B cell (primary cell): ENCODE results near the gene NXPE3. TPM values are rescaled to one million over a fixed set of nuclear protein-coding genes. Genes with fewer than 3 reads are reported as not detected.
A peak's percentile ranks its signal among the peaks of the same experiment; 100 is the strongest.

Source experiments
- ATAC-seq: fragments of 200-7000 bp; cut with Tn5 transposase; one replicate; pipeline ENCODE4 v1.10.0; 2021; ENCODE audit warnings: low read depth, mild to moderate bottlenecking, moderate number of reproducible peaks, moderate library complexity
- CTCF ChIA-PET: fragments of 350-600 bp; sonication (Branson Sonifier 250); formaldehyde crosslinking; loops from one replicate; lab custom pipeline; 2021; ENCODE audit warnings: antibody characterized with exemption, inconsistent platforms; lab: Charles Lee
- POLR2A ChIA-PET: fragments of 350-600 bp; sonication (Branson Sonifier 250); formaldehyde crosslinking; loops from one replicate; lab custom pipeline; 2021; ENCODE audit warnings: antibody characterized with exemption; lab: Charles Lee
- DNase-seq: peaks from one replicate; pipeline ENCODE4 v3.0.0; 2013
- H2AFZ ChIP-seq: 2 replicates; pipeline ENCODE4 v1.6.1; 2012; ENCODE audit warnings: mild to moderate bottlenecking, low read depth, low read length; ENCODE audit not compliant: insufficient read depth, poor library complexity, severe bottlenecking
- H3K27ac ChIP-seq, 2 donors: 1 replicate in 1 of 2; 2 replicates in 1 of 2; pipeline ENCODE4 v1.5.1; 2012 to 2013; ENCODE audit warnings: low read length in 2 of 2, mild to moderate bottlenecking in 2 of 2, moderate library complexity in 1 of 2
- H3K27me3 ChIP-seq, 4 experiments: fragments of 200-600 bp in 1 of 4; sonication (generic) in 1 of 4; replicated peaks in 1 of 4; 1 replicate in 2 of 4; 2 replicates in 2 of 4; pipeline versions ENCODE4 v1.6.1 to v1.7.0; 2013 to 2016; ENCODE audit warnings: low read length in 3 of 4, mild to moderate bottlenecking in 2 of 4, mixed read lengths in 1 of 4, moderate library complexity in 1 of 4; ENCODE audit not compliant: insufficient read depth in 4 of 4, control insufficient read depth in 3 of 4; ENCODE audit errors: control extremely low read depth in 1 of 4
- H3K36me3 ChIP-seq, 2 experiments: replicated peaks in 1 of 2; 1 replicate in 1 of 2; 2 replicates in 1 of 2; pipeline versions ENCODE4 v1.6.1 to v1.7.1; 2013; ENCODE audit warnings: low read length in 1 of 2; ENCODE audit not compliant: insufficient read depth in 2 of 2, control insufficient read depth in 1 of 2; ENCODE audit errors: control extremely low read depth in 1 of 2, extremely low read depth in 1 of 2
- H3K4me1 ChIP-seq, 2 donors: fragments of 200-600 bp in 1 of 2; sonication (generic) in 1 of 2; 1 replicate in 1 of 2; 2 replicates in 1 of 2; pipeline versions ENCODE4 v1.5.1 to v1.6.1; 2013 to 2017; ENCODE audit warnings: low read length in 2 of 2; ENCODE audit not compliant: control insufficient read depth in 2 of 2, insufficient read depth in 2 of 2
- H3K4me2 ChIP-seq: replicated peaks from 2 replicates; pipeline ENCODE3; 2012; ENCODE audit warnings: mild to moderate bottlenecking, low read depth, low read length; ENCODE audit not compliant: poor library complexity, severe bottlenecking
- H3K4me3 ChIP-seq, 5 experiments: fragments of 200-600 bp in 1 of 5; sonication (generic) in 1 of 5; 1 replicate in 3 of 5; 2 replicates in 2 of 5; pipeline versions ENCODE4 v1.5.1 to v1.7.0; 2011 to 2016; ENCODE audit warnings: low read length in 4 of 5, mild to moderate bottlenecking in 4 of 5, low read depth in 2 of 5, control low read depth in 1 of 5, moderate library complexity in 1 of 5; ENCODE audit not compliant: insufficient read depth in 1 of 5; ENCODE audit errors: control extremely low read depth in 1 of 5, extremely low read depth in 1 of 5
- H3K79me2 ChIP-seq: fragments of 200-600 bp; sonication (generic); one replicate; pipeline ENCODE4 v1.6.0; 2016; ENCODE audit warnings: low read length; ENCODE audit not compliant: control insufficient read depth, insufficient read depth
- H3K9ac ChIP-seq: fragments of 200-600 bp; sonication (generic); 2 replicates; pipeline ENCODE4 v1.6.1; 2017; ENCODE audit warnings: mild to moderate bottlenecking, low read length, moderate library complexity
- H3K9me3 ChIP-seq, 3 donors: one replicate each; pipeline versions ENCODE4 v1.6.1 to v1.7.1; 2013; ENCODE audit warnings: low read length in 2 of 3; ENCODE audit not compliant: control insufficient read depth in 2 of 3, insufficient read depth in 1 of 3; ENCODE audit errors: control extremely low read depth in 1 of 3
- H4K20me1 ChIP-seq: 2 replicates; pipeline ENCODE4 v1.6.0; 2012; ENCODE audit warnings: mild to moderate bottlenecking, low read length; ENCODE audit not compliant: insufficient read depth, control insufficient read depth, poor library complexity, severe bottlenecking
- H3K27ac Mint-ChIP-seq: one replicate; pipeline ENCODE4 v1.8.0; 2021; ENCODE audit warnings: mixed read lengths
- H3K27me3 Mint-ChIP-seq: one replicate; pipeline ENCODE4 v1.8.0; 2021; ENCODE audit warnings: mixed read lengths
- H3K4me1 Mint-ChIP-seq: one replicate; pipeline ENCODE4 v1.8.0; 2021; ENCODE audit warnings: mixed read lengths
- H3K4me3 Mint-ChIP-seq: one replicate; pipeline ENCODE4 v1.8.0; 2021; ENCODE audit warnings: mixed read lengths
- H3K9me3 Mint-ChIP-seq: one replicate; pipeline ENCODE4 v1.8.0; 2022; ENCODE audit warnings: mixed read lengths; ENCODE audit not compliant: insufficient read depth
- EZH2 ChIP-seq: IDR thresholded peaks from 2 replicates; pipeline ENCODE4 v1.6.1; 2012; ENCODE audit warnings: borderline replicate concordance, low read depth, mild to moderate bottlenecking, moderate library complexity, low read length; ENCODE audit not compliant: insufficient read depth, poor library complexity, severe bottlenecking
- WGBS: methylation state at CpG from one replicate; pipeline ENCODE4 v1.1.5; 2013; ENCODE audit warnings: missing lambda C conversion rate; ENCODE audit not compliant: insufficient coverage; 5-methylcytosine and 5-hydroxymethylcytosine counted together
- intact Hi-C: fragments of 100-400 bp; cut with micrococcal nuclease; formaldehyde crosslinking; loops from one replicate; pipeline ENCODE4 v1.10.0; 2022
- polyA plus RNA-seq: library from polyadenylated mRNA; depleted of rRNA; stranded (reverse); fragments of >200 nt; gene quantifications from 2 replicates; pipeline ENCODE4 v1.2.3, GENCODE V29; 2012
- total RNA-seq, 2 donors: library from RNA; stranded (reverse); fragments of 120-200 nt in 1 of 2; gene quantifications; 1 replicate in 1 of 2; 2 replicates in 1 of 2; pipeline versions ENCODE4 v1.2.3 to v1.2.4, GENCODE V29; 2013 to 2022
- TF ChIP-seq, protein P1 (sequence below): fragments of 200-600 bp; IDR thresholded peaks from one replicate; pipeline ENCODE4 v1.8.0; 2022; ENCODE audit warnings: antibody characterized with exemption, mild to moderate bottlenecking

Gene NXPE3
- total and polyA plus RNA-seq, 2 donors (not counting 1 experiment from before 2014, with no cell fraction given): 15.4 to 19.7 TPM

DNA sequence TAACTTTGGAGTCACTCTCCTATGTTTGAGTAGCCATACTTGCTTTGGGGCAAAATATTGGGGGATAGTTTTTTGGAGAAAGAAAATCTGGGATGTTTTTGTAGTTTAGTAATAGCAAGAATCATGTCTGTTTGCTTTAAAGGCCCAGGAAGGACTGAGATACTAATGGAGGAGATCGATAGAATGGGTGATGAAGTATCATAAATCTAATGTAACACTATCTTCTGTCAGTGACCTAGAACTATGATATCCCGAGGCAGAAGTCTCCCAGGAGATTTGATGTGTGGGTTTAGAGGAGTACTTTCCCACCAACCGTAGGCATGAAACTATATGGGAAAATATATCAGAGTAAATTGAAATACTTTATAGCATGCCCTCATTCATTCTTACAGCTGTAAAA is 49.3 kb downstream of the NXPE3 start:
- DNase-seq (no peak), ATAC-seq (no peak)
- H3K4me3 ChIP-seq: peak overlapping the region; percentile 58 to 83 (median 62)
- H3K9me3 ChIP-seq: no peaks in the 10 kb centered on the region
- POLR2A ChIA-PET: interaction anchor here (0.6 to 5.5 kb wide), 6 partner anchors 8 to 141 kb away, joined by 3 to 41 read pairs (median 4); partner anchors contain the start of gene NFKBIZ
- no peaks in the 10 kb centered on the region for H3K27me3 ChIP-seq
- no peaks in the 10 kb centered on the region for H3K27me3 Mint-ChIP-seq
- peak overlapping the region; percentile 64 for H2AFZ ChIP-seq
- H3K9me3 Mint-ChIP-seq: no peaks in the 10 kb centered on the region
- TF ChIP-seq, protein P1, sequence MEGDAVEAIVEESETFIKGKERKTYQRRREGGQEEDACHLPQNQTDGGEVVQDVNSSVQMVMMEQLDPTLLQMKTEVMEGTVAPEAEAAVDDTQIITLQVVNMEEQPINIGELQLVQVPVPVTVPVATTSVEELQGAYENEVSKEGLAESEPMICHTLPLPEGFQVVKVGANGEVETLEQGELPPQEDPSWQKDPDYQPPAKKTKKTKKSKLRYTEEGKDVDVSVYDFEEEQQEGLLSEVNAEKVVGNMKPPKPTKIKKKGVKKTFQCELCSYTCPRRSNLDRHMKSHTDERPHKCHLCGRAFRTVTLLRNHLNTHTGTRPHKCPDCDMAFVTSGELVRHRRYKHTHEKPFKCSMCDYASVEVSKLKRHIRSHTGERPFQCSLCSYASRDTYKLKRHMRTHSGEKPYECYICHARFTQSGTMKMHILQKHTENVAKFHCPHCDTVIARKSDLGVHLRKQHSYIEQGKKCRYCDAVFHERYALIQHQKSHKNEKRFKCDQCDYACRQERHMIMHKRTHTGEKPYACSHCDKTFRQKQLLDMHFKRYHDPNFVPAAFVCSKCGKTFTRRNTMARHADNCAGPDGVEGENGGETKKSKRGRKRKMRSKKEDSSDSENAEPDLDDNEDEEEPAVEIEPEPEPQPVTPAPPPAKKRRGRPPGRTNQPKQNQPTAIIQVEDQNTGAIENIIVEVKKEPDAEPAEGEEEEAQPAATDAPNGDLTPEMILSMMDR: no peak
- TF ChIP-seq EZH2: no peak
- H3K79me2 ChIP-seq: peaks cover 40% of the 10 kb centered on the region
- H3K4me1 Mint-ChIP-seq: peaks cover 65% of the 10 kb centered on the region
- no peaks in the 10 kb centered on the region for H4K20me1 ChIP-seq
- no peaks in the 10 kb centered on the region for H3K36me3 ChIP-seq
- peak overlapping the region; percentile 93 to 97 for H3K27ac ChIP-seq
- no CpG with 5 or more reads among the region's 3 CpGs for WGBS
- intact Hi-C loops: loop anchor here (5.0 kb wide), 1 partner anchor 34 kb away; no protein-coding TSS in a partner anchor
- H3K4me2 ChIP-seq: peak overlapping the region; percentile 90
- H3K4me1 ChIP-seq: peaks cover 45 to 46% of the 10 kb centered on the region in 2 donors
- H3K4me3 Mint-ChIP-seq: peak overlapping the region; percentile 90
- peak overlapping the region; percentile 83 for H3K9ac ChIP-seq
- H3K27ac Mint-ChIP-seq: peak overlapping the region; percentile 96
- CTCF ChIA-PET: interaction anchor here (0.6 to 3.8 kb wide), 9 partner anchors 11 to 401 kb away, joined by 3 to 31 read pairs (median 12); partner anchors contain the start of gene NFKBIZ
